Neural progenitor cell (in vitro differentiated cells): Measurements from ENCODE around the gene RAPGEF2. TPM values are rescaled to one million over a fixed set of nuclear protein-coding genes. Genes with fewer than 3 reads are reported as not detected.

ENCODE experiments used
- DNase-seq: peaks from one replicate; pipeline ENCODE4 v3.0.0-alpha.2; 2016; ENCODE audit warnings: low spot score
- H2AFZ ChIP-seq: fragments of 200-600 bp; sonication (generic); replicated peaks from 2 replicates; pipeline ENCODE4 v1.6.1; 2016; ENCODE audit warnings: antibody characterized with exemption
- H3F3A ChIP-seq: fragments of 200-600 bp; sonication (generic); 2 replicates; pipeline ENCODE4 v1.6.1; 2016; ENCODE audit warnings: antibody characterized with exemption, low read depth
- H3K27ac ChIP-seq: fragments of 200-600 bp; sonication (generic); 2 replicates; pipeline ENCODE4 v1.5.1; 2016; ENCODE audit warnings: mild to moderate bottlenecking
- H3K27me3 ChIP-seq: fragments of 200-600 bp; sonication (generic); 2 replicates; pipeline ENCODE4 v1.6.1; 2016; ENCODE audit warnings: mild to moderate bottlenecking, moderate library complexity
- H3K36me3 ChIP-seq: fragments of 200-600 bp; sonication (generic); 2 replicates; pipeline ENCODE4 v1.5.1; 2016
- H3K4me1 ChIP-seq: fragments of 200-600 bp; sonication (generic); 2 replicates; pipeline ENCODE4 v1.6.1; 2016; ENCODE audit warnings: mixed run types
- H3K4me2 ChIP-seq: fragments of 200-600 bp; sonication (generic); 2 replicates; pipeline ENCODE4 v1.6.1; 2016
- H3K4me3 ChIP-seq: fragments of 200-600 bp; sonication (generic); 2 replicates; pipeline ENCODE4 v1.5.1; 2016
- H3K79me2 ChIP-seq: fragments of 200-600 bp; sonication (generic); 2 replicates; pipeline ENCODE4 v1.6.1; 2016; ENCODE audit warnings: low read depth
- H3K9ac ChIP-seq: fragments of 200-600 bp; sonication (generic); 2 replicates; pipeline ENCODE4 v1.6.1; 2016
- H3K9me3 ChIP-seq: fragments of 200-600 bp; sonication (generic); 2 replicates; pipeline ENCODE4 v1.5.1; 2016; ENCODE audit warnings: low read depth
- H4K20me1 ChIP-seq: fragments of 200-600 bp; sonication (generic); 2 replicates; pipeline ENCODE4 v1.6.1; 2016; ENCODE audit warnings: low read depth
- H3K27ac Mint-ChIP-seq: 3 replicates; pipeline ENCODE4 v1.8.0; 2021; ENCODE audit warnings: mixed read lengths
- H3K27me3 Mint-ChIP-seq: 2 replicates; pipeline ENCODE4 v1.8.0; 2022; ENCODE audit warnings: low read depth, mild to moderate bottlenecking, inconsistent platforms, moderate library complexity, mixed read lengths; ENCODE audit not compliant: insufficient read depth
- H3K36me3 Mint-ChIP-seq: 3 replicates; pipeline ENCODE4 v1.8.0; 2021; ENCODE audit warnings: mixed read lengths
- H3K4me1 Mint-ChIP-seq: 3 replicates; pipeline ENCODE4 v1.8.0; 2021; ENCODE audit warnings: mixed read lengths
- H3K4me3 Mint-ChIP-seq: 3 replicates; pipeline ENCODE4 v1.8.0; 2021; ENCODE audit warnings: mild to moderate bottlenecking, moderate library complexity, mixed read lengths
- H3K9me3 Mint-ChIP-seq: 3 replicates; pipeline ENCODE4 v1.8.0; 2020; ENCODE audit warnings: mixed read lengths
- EZH2 ChIP-seq: fragments of 200-600 bp; sonication (generic); IDR thresholded peaks from 2 replicates; pipeline ENCODE4 v1.6.1; 2017; ENCODE audit warnings: antibody characterized with exemption, mild to moderate bottlenecking, moderate library complexity
- EZH2phosphoT487 ChIP-seq: fragments of 200-600 bp; sonication (generic); IDR thresholded peaks from 2 replicates; pipeline ENCODE4 v1.6.1; 2017; ENCODE audit warnings: antibody characterized with exemption
- total RNA-seq: library from RNA; depleted of rRNA; stranded (reverse); fragments of >200 nt; gene quantifications from 2 replicates; pipeline ENCODE4 v1.2.3, GENCODE V29; 2015; ENCODE audit warnings: low replicate concordance
- TF ChIP-seq, protein P1 (sequence below): fragments of 200-600 bp; sonication (generic); IDR thresholded peaks from 2 replicates; pipeline ENCODE4 v1.5.1; 2017; ENCODE audit warnings: antibody characterized with exemption, mild to moderate bottlenecking

Gene RAPGEF2
- total RNA-seq, 1 donor from 2014 or later = 70.4 TPM

DNA sequence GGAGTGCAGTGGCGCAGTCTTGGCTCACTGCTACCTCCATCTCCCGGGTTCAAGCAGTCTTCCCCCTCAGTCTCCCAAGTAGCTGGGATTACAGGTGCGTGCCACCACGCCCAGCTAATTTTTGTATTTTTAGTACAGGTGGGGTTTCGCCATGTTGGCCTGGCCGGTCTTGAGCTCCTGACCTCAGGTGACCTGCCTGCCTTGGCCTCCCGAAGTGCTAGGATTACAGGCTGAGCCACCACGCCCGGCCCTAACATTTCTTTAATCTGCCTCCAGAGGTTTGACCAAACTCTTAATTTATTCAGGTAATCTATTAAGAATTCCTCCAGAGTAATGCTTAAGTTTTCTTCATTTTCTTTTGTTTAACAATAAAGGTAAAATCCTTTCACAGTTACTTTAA, 171.0 kb downstream of the RAPGEF2 start:
- Histone ChIP-seq H3K79me2 (no peaks in the 10 kb centered on the region), H3K27ac (no peak overlapping the region), H2AFZ (no peak overlapping the region), H3K4me3 (no peak overlapping the region), H3K36me3 (no peaks in the 10 kb centered on the region), H3F3A (no peaks in the 10 kb centered on the region), H3K9ac (no peak overlapping the region), H3K27me3 (no peaks in the 10 kb centered on the region), H3K4me1 (no peaks in the 10 kb centered on the region), H4K20me1 (no peaks in the 10 kb centered on the region), H3K9me3 (no peaks in the 10 kb centered on the region), H3K4me2 (no peak overlapping the region)
- no peak overlapping the region for H3K27ac Mint-ChIP-seq
- peaks cover 2% of the 10 kb centered on the region for H3K9me3 Mint-ChIP-seq
- H3K36me3 Mint-ChIP-seq = peaks cover 9% of the 10 kb centered on the region
- TF ChIP-seq, protein P1, sequence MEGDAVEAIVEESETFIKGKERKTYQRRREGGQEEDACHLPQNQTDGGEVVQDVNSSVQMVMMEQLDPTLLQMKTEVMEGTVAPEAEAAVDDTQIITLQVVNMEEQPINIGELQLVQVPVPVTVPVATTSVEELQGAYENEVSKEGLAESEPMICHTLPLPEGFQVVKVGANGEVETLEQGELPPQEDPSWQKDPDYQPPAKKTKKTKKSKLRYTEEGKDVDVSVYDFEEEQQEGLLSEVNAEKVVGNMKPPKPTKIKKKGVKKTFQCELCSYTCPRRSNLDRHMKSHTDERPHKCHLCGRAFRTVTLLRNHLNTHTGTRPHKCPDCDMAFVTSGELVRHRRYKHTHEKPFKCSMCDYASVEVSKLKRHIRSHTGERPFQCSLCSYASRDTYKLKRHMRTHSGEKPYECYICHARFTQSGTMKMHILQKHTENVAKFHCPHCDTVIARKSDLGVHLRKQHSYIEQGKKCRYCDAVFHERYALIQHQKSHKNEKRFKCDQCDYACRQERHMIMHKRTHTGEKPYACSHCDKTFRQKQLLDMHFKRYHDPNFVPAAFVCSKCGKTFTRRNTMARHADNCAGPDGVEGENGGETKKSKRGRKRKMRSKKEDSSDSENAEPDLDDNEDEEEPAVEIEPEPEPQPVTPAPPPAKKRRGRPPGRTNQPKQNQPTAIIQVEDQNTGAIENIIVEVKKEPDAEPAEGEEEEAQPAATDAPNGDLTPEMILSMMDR = no peak
- TF ChIP-seq EZH2phosphoT487 (no peak), EZH2 (no peak)
- H3K4me1 Mint-ChIP-seq = peaks cover 14% of the 10 kb centered on the region
- no peak for DNase-seq
- H3K27me3 Mint-ChIP-seq = no peaks in the 10 kb centered on the region
- H3K4me3 Mint-ChIP-seq = no peak overlapping the region

DNA sequence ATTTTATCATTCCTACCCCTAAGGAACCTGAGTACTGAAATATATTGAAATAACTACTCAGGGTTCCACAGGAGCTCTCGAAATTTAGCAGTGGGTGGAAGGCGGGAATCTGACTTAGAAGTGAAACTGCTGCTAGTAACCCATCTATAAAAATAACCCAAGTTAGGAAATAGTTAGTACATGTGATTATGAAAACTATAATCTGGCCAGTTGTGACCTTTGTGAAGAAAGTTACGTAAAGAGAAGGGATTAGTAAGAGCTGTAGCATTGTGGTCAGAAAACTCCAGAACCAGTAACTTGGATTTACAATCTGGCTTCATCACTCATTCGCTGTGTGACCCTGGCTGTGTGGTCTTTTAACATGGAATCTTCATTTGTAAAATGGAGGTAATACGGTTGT, 175.5 kb downstream of the RAPGEF2 start:
- Mint-ChIP-seq H3K9me3 (peaks cover 2% of the 10 kb centered on the region), H3K4me3 (no peak overlapping the region), H3K4me1 (peaks cover under 1% of the 10 kb centered on the region), H3K27me3 (peaks cover 2% of the 10 kb centered on the region), H3K27ac (no peak overlapping the region), H3K36me3 (peaks cover 18% of the 10 kb centered on the region)
- H3K27ac ChIP-seq = no peak overlapping the region
- no peaks in the 10 kb centered on the region for H3K9me3 ChIP-seq
- no peaks in the 10 kb centered on the region for H4K20me1 ChIP-seq
- no peak overlapping the region for H3K4me3 ChIP-seq
- H3K27me3 ChIP-seq = no peaks in the 10 kb centered on the region
- H2AFZ ChIP-seq = no peak overlapping the region
- no peaks in the 10 kb centered on the region for H3K36me3 ChIP-seq
- H3F3A ChIP-seq = no peaks in the 10 kb centered on the region
- no peak for DNase-seq
- H3K9ac ChIP-seq = no peak overlapping the region
- TF ChIP-seq EZH2 (no peak), EZH2phosphoT487 (no peak)
- TF ChIP-seq, protein P1 = no peak
- H3K4me1 ChIP-seq = peaks cover 3% of the 10 kb centered on the region
- H3K79me2 ChIP-seq = no peaks in the 10 kb centered on the region
- H3K4me2 ChIP-seq = no peak overlapping the region

DNA sequence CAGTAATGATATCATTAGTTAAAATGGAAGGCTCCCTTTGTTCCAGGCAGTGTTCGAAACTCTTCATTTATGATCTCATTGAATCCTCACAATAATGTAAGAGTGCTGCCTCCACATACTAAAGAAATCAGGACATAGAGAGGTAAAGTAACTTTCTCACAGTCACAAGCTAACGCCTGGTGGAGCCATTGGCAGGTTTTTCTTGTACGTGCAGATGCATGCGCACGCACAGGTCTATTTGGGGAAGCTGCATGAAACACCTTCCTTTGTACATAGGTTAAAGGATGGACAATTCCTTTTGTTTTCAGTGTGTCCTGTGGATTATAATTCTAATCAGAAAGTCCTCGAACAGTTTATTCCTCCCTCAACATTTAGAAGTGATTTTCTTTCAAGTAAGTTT, 176.2 kb downstream of the RAPGEF2 start:
- H3K79me2 ChIP-seq = no peaks in the 10 kb centered on the region

More for the DNA sequence above, 176.2 kb downstream of the RAPGEF2 start:
- H3F3A ChIP-seq = no peaks in the 10 kb centered on the region
- H4K20me1 ChIP-seq = no peaks in the 10 kb centered on the region
- peaks cover 10% of the 10 kb centered on the region for H3K4me1 ChIP-seq
- no peaks in the 10 kb centered on the region for H3K27me3 ChIP-seq
- no peak overlapping the region for H3K4me3 ChIP-seq
- TF ChIP-seq EZH2phosphoT487 (no peak), EZH2 (no peak)
- TF ChIP-seq, protein P1 = no peak
- no peak overlapping the region for H3K27ac Mint-ChIP-seq
- peaks cover 7% of the 10 kb centered on the region for H3K4me1 Mint-ChIP-seq
- H3K9ac ChIP-seq = no peak overlapping the region
- no peak overlapping the region for H3K4me3 Mint-ChIP-seq
- H3K36me3 Mint-ChIP-seq = peaks cover 18% of the 10 kb centered on the region
- H3K9me3 ChIP-seq = no peaks in the 10 kb centered on the region
- H3K27me3 Mint-ChIP-seq = peaks cover 2% of the 10 kb centered on the region
- no peak overlapping the region for H3K4me2 ChIP-seq
- H2AFZ ChIP-seq = no peak overlapping the region
- H3K9me3 Mint-ChIP-seq = peaks cover 2% of the 10 kb centered on the region
- DNase-seq = no peak
- H3K36me3 ChIP-seq = no peaks in the 10 kb centered on the region
- no peak overlapping the region for H3K27ac ChIP-seq
